MM.1S (cell line): ENCODE results near the gene PRKD2.

Experiments used
- DNase-seq: peaks from one replicate; pipeline ENCODE4 v3.0.0-alpha.2; 2015
- H2AFZ ChIP-seq: fragments of 300-600 bp; sonication (generic); 2 replicates; pipeline ENCODE4 v1.6.0; 2016; ENCODE audit warnings: antibody characterized with exemption, low read length
- H3F3A ChIP-seq: fragments of 300-600 bp; sonication (generic); 2 replicates; pipeline ENCODE4 v1.6.1; 2016; ENCODE audit warnings: mild to moderate bottlenecking, antibody characterized with exemption, low read length, moderate library complexity, mixed read lengths; ENCODE audit not compliant: insufficient read depth
- H3K27ac ChIP-seq: fragments of 300-600 bp; sonication (generic); 2 replicates; pipeline ENCODE4 v1.5.1; 2016; ENCODE audit warnings: mild to moderate bottlenecking, low read length
- H3K27me3 ChIP-seq: fragments of 300-600 bp; sonication (generic); replicated peaks from 2 replicates; pipeline ENCODE4 v1.6.0; 2016; ENCODE audit warnings: low read length; ENCODE audit not compliant: insufficient read depth
- H3K36me3 ChIP-seq: fragments of 300-600 bp; sonication (generic); replicated peaks from 2 replicates; pipeline ENCODE4 v1.6.1; 2016; ENCODE audit warnings: mild to moderate bottlenecking, low read length, mixed read lengths; ENCODE audit not compliant: insufficient read depth
- H3K4me1 ChIP-seq: fragments of 300-600 bp; sonication (generic); 2 replicates; pipeline ENCODE4 v1.6.1; 2016; ENCODE audit warnings: low read length, mixed read lengths
- H3K4me2 ChIP-seq: fragments of 300-600 bp; sonication (generic); 2 replicates; pipeline ENCODE4 v1.6.0; 2016; ENCODE audit warnings: low read depth, low read length
- H3K4me3 ChIP-seq: fragments of 300-600 bp; sonication (generic); 2 replicates; pipeline ENCODE4 v1.5.1; 2016; ENCODE audit warnings: low read length, mixed read lengths
- H3K79me2 ChIP-seq: fragments of 300-600 bp; sonication (generic); 2 replicates; pipeline ENCODE4 v1.6.1; 2016; ENCODE audit warnings: mixed run types, low read length, mixed read lengths
- H3K9ac ChIP-seq: fragments of 300-600 bp; sonication (generic); 2 replicates; pipeline ENCODE4 v1.6.1; 2016; ENCODE audit warnings: low read length, mixed read lengths
- H3K9me2 ChIP-seq: fragments of 300-600 bp; sonication (generic); replicated peaks from 2 replicates; pipeline ENCODE4 v1.6.1; 2016; ENCODE audit warnings: mild to moderate bottlenecking, low read length, mixed read lengths; ENCODE audit not compliant: insufficient read depth
- H3K9me3 ChIP-seq: fragments of 300-600 bp; sonication (generic); replicated peaks from 2 replicates; pipeline ENCODE4 v1.6.1; 2016; ENCODE audit warnings: mild to moderate bottlenecking, low read length, mixed read lengths; ENCODE audit not compliant: insufficient read depth
- H4K20me1 ChIP-seq: fragments of 300-600 bp; sonication (generic); 2 replicates; pipeline ENCODE4 v1.6.1; 2016; ENCODE audit warnings: mild to moderate bottlenecking, low read length, moderate library complexity, mixed read lengths; ENCODE audit not compliant: insufficient read depth
- EZH2 ChIP-seq: fragments of 300-600 bp; sonication (generic); optimal IDR thresholded peaks from 2 replicates; pipeline ENCODE3; 2017; ENCODE audit warnings: low read depth, mild to moderate bottlenecking, antibody characterized with exemption, low read length, mixed read lengths
- EZH2phosphoT487 ChIP-seq: fragments of 300-600 bp; sonication (generic); IDR thresholded peaks from 2 replicates; pipeline ENCODE4 v1.6.1; 2018; ENCODE audit warnings: antibody characterized with exemption, low read length
- TF ChIP-seq, protein P1 (sequence below): fragments of 300-600 bp; sonication (generic); IDR thresholded peaks from 2 replicates; pipeline ENCODE4 v1.5.1; 2016; ENCODE audit warnings: antibody characterized with exemption, low read length, mixed read lengths

The PRKD2 gene

DNA sequence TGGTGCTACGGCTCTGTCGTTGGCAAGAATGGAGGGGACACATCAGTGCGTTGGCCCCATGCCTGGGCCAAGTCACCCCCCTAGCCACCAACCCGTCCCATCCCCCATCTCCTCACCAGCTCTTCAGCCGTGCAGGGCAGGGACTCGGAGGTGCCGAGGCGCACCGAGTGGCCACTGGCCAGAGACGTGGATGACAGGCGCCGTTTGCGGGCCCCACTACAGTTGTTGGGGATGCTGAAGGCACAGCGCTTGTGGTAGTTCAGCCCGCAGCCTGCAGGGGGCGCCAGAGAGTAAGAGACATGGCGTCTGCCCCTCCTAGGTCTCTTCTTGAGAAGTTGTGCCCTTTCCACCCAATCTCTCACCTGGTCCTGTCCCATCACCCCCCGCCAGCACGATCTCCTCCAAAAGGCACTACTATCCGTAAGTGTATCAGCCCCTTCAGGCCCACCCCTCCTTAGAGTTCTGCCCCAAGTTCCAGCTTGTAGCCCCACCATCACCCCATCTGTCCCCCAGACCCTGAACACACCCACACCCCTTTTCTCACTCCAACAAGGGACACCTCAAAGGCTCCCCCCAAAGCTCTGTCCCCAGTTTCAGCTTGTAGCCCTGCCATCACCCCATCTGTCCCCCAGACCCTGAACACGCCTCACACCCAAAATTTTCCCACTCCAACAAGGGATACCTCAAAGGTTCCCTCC, 12.4 kb downstream of the PRKD2 start:
- peak; percentile 66 for DNase-seq
- H3K4me1 ChIP-seq, result no peaks in the 10 kb centered on the region
- peaks cover 55% of the 10 kb centered on the region for H3K79me2 ChIP-seq
- peaks cover 4% of the 10 kb centered on the region; the same call in 1 of the 2 replicates for H4K20me1 ChIP-seq
- no peaks in the 10 kb centered on the region for H3K9me2 ChIP-seq
- no peak overlapping the region for H3K9ac ChIP-seq
- no peaks in the 10 kb centered on the region for H3F3A ChIP-seq
- H3K36me3 ChIP-seq, result peaks cover 31% of the 10 kb centered on the region
- H3K27me3 ChIP-seq, result no peaks in the 10 kb centered on the region
- no peak overlapping the region for H3K27ac ChIP-seq
- no peak overlapping the region for H3K4me3 ChIP-seq
- no peak for TF ChIP-seq EZH2
- TF ChIP-seq, protein P1, sequence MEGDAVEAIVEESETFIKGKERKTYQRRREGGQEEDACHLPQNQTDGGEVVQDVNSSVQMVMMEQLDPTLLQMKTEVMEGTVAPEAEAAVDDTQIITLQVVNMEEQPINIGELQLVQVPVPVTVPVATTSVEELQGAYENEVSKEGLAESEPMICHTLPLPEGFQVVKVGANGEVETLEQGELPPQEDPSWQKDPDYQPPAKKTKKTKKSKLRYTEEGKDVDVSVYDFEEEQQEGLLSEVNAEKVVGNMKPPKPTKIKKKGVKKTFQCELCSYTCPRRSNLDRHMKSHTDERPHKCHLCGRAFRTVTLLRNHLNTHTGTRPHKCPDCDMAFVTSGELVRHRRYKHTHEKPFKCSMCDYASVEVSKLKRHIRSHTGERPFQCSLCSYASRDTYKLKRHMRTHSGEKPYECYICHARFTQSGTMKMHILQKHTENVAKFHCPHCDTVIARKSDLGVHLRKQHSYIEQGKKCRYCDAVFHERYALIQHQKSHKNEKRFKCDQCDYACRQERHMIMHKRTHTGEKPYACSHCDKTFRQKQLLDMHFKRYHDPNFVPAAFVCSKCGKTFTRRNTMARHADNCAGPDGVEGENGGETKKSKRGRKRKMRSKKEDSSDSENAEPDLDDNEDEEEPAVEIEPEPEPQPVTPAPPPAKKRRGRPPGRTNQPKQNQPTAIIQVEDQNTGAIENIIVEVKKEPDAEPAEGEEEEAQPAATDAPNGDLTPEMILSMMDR, result peak; percentile 89
- H3K9me3 ChIP-seq, result no peaks in the 10 kb centered on the region
- H2AFZ ChIP-seq, result no peak overlapping the region
- no peak overlapping the region for H3K4me2 ChIP-seq

DNA sequence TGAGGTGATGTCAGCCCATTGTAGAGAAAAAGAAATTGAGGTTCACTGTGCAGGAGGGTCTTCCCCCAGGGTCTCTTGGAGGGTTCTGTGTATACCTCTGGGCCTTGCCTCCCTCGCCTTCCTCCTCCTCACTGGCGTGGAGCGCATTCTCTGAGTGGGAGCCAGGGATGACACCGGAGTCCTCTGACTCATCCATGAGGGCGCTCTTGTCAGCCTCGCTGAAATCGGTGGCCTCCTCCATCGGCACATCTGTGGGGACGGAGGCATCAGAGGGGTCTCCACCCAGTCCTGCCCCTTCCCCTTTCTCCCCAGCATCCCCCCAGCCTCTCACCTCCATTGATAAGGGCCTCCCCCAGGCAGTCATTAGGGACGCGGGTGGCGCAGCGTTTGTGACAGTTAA, 16.2 kb downstream of the PRKD2 start:
- TF ChIP-seq EZH2phosphoT487, result no peak
- TF ChIP-seq EZH2, result no peak
- TF ChIP-seq, protein P1, result no peak
- H3K9me3 ChIP-seq, result no peaks in the 10 kb centered on the region
- H2AFZ ChIP-seq, result no peak overlapping the region
- H3K9ac ChIP-seq, result no peak overlapping the region
- no peak overlapping the region for H3K4me2 ChIP-seq
- no peaks in the 10 kb centered on the region for H3K27me3 ChIP-seq
- H3K4me3 ChIP-seq, result no peak overlapping the region
- H3K79me2 ChIP-seq, result peaks cover 70% of the 10 kb centered on the region
- H3F3A ChIP-seq, result no peaks in the 10 kb centered on the region
- no peaks in the 10 kb centered on the region for H3K9me2 ChIP-seq
- H3K4me1 ChIP-seq, result no peaks in the 10 kb centered on the region
- H4K20me1 ChIP-seq, result peaks cover 4% of the 10 kb centered on the region; the same call in 1 of the 2 replicates
- DNase-seq, result no peak
- no peak overlapping the region for H3K27ac ChIP-seq
- peaks cover 34% of the 10 kb centered on the region for H3K36me3 ChIP-seq

DNA sequence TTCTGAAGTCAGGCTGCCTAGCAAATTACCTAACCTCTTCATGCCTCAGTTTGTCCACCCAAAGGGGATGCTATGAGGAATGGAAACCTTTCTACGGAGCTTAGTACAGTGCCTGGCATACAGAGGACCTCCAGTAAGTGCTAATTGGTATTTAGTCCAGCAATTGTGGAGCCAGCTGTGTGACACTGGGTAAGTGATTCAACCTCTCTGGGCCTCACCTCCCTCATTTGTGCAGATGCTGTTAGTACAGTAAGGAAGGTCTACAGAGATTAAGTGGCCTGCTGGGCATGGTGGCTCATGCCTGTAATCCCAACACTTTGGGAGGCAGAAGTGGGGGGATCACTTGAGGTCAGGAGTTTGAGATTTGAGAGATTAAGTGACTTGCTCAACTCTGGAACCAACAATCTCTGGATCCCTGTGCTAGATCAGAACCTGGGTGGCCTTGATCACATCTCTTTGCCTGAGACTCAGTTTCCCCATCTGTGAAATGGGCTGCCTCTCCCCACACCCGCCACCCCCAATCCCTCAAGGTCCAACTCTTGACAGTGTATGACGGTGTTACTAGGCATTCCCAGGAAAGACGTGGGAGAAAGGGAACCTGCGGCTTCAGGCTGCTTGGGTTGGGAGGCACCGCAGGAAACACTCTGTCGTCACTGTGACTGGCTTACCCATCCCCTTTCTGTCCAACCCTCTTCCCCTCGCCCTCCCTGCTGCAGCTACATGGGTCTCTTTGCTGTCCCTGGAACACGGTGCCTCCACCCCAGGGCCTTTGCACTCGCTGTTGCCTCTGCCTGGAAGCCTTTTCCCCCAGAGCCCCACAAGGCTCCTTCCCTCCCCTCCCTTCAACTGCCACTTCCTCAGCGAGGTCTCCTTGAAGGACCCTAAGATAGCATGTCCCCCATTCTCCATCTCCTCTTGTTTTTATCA, 18.3 kb downstream of the PRKD2 start:
- no peak for TF ChIP-seq EZH2phosphoT487
- TF ChIP-seq, protein P1, result no peak
- TF ChIP-seq EZH2, result no peak
- H2AFZ ChIP-seq, result no peak overlapping the region

More for the DNA sequence above, 18.3 kb downstream of the PRKD2 start:
- Histone ChIP-seq H3K27ac (no peak overlapping the region), H3K9me2 (no peaks in the 10 kb centered on the region), H3K79me2 (peaks cover 61% of the 10 kb centered on the region), H3K4me2 (no peak overlapping the region), H3F3A (no peaks in the 10 kb centered on the region), H3K9ac (no peak overlapping the region), H3K4me1 (no peaks in the 10 kb centered on the region), H3K9me3 (no peaks in the 10 kb centered on the region), H3K4me3 (no peak overlapping the region), H3K36me3 (peaks cover 33% of the 10 kb centered on the region), H3K27me3 (no peaks in the 10 kb centered on the region), H4K20me1 (no peaks in the 10 kb centered on the region)
- DNase-seq, result no peak
